DMS153 (cell line): ENCODE results near the gene MALT1.

Experiments used
- DNase-seq: peaks from one replicate; lab custom pipeline; 2025; lab: John Stamatoyannopoulos, UW

MALT1 gene

DNA sequence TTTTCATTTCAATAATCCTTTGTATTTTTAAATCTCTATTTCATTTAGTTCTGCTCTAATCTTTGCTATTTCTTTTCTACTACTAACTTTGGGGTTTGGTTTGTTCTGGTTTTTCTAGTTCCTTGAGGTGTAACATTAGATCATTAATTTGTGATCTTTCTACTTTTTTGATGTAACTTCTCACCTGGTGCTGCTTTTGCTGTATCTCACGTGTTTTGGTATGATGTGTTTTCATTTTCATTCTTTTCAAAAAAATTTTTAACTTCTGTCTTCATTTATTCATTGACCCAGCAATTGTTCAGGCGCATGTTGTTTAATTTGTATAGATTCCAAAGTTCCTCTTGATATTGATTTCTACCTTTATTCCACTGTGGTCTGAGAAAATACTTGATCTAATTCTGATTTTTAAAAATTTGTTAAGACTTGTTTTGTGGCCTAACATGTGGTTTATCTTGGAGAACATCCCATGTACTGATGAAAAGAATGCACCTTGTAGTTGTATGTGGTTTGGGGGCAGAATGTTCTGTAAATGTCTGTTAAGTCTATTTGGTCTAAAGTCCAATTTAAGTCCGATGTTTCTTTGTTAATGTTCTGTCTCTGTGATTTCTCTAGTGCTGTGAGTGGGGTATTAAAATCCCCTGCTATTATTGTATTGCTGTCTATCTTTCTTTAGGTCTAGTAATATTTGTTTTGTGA lies 17.3 kb upstream of the MALT1 start:
- DNase-seq, result no peak

DNA sequence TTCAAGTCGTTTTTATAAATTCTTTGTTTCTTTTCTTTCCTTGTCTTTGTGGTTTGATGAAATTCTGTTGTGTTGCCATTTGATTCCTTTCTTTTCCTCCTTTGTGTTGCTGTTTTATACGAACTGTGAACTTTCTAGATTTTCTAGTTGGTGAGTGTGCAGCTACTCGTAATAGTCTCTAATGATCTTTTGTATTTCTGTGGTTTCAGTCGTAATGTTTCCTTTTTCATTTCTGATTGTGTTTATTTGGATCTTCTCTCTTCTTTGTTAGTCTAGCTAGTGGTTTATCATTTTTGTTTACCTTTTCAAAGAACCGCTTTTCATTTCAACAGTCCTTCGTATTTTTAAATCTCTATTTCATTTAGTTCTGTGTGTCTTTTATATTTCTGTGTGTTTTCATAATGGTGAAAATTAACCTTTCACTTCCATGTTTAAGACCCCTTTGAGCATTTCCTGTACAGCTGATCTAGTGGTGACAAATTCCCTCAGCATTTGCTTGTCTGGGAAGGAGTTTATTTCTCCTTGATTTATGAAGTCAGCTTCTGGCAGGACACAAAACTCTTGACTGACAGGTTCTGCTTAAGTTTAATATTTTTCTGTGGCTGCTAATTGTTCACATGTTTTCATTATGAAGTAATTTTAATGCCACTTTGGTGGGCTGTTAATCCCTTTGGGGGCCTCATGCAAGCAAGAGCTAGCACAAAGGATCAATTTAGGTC lies 16.2 kb upstream of the MALT1 start:
- DNase-seq, result no peak

DNA sequence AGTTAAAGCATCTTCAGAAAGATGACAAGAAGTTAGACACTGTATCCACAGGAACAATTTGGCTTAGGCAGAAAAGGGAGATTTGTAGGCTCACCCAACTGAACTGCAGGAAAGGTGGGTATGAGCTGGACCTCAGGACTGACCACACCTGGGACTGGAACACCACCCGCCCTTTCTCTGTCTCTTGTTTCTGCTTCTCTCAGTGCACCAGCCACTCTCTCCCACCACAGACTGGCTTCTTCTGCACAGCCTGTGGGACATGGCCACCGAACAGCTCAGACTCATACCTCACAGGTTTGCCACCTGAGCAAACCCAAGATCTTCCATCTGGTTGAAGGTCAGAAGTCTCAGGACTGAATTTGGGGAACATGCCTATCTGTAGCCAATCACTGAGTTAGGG lies 14.2 kb upstream of the MALT1 start:
- DNase-seq, result no peak

DNA sequence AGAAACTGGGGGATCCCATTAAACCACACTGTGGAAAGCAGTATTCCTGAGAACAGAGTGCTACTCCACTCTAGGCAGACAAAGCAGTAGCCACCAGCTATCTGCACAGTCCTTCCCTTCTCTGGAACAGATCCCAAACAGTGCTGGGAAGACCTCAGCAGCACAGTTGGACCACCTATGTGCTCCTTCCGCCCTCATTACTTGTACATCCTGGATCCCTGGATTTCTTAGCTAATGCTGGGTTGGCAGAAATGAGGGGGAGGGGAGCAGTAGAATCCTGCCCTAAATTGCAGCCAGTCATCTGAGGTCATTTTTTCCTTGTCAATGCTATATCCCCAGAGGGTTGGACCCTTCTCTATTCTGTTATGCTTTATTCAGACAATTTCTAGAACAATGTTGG lies 13.8 kb upstream of the MALT1 start:
- no peak for DNase-seq

DNA sequence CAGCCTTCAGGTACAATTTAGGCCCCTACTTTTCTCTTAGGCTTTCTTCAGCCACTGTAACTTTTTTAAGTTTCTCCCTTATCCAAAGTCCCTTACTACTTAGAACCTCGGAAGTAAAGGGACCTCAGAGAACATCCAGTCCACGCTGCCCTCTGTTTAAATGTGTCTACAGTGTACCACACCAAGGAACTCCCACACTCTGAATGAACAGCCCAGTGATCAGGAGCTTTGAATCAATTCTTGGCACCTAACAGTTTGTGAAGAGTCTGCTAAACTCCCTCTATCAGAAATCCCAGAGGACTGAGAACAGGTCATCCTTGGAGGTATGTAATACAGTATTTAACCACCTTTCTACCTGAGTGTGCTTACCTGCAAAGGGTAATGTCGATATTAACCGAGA lies 11.6 kb upstream of the MALT1 start:
- no peak for DNase-seq

DNA sequence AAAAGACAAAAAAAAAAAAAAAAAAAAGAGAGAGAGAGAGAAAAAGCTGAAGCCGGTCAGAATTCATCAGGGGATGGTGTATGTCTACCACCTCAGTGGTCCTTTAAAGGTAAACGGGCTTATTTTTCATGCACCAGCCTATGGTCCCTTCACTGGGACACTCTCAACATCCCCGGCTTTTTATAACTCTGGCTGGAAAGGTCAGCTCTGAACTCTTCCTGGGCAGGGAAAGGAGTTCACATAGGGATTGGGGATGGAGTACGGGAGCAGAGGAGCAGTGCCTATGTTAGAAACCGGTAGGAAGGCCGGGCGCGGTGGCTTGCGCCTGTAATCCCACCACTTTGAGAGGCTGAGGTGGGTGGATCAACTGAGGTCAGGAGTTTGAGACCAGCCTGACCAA lies 10.3 kb upstream of the MALT1 start:
- DNase-seq, result no peak

DNA sequence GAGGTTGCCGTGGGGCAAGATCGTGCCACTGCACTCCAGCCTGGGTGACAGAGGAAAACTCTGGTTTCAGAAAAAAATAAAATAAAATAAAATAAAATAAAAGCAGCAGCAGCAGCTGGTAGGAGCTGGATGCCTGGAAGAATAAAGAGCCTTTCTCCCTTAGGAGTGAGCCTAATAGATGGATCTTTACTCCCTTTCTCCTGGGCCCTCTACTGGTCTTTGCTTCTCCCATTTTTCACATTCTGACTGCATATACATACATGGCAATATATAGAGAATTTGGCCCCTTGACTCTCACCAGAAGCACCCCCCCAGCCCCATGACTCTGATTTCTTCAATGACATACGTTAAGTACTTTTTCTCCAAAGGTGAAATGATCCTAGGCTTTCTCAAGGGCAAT lies 9.8 kb upstream of the MALT1 start:
- DNase-seq, result no peak

DNA sequence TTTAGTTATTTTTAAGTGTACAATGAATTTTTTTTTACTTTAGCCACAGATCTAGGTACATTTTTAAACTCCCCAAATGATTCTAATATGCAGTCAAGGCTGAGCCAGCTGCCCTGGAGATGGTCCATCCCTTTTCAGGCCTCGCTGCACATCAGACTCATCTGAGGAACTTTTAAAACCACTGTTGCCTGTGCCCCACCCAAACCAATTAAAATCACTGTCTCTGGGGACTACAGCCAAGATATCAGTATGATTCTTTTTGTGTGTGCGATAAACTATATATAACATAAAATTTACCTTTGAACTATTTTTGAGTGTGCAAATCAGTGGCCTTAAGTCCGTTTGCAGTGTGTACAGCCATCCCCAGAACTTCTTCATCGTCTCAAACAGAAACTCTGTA lies 9.1 kb upstream of the MALT1 start:
- DNase-seq, result no peak

DNA sequence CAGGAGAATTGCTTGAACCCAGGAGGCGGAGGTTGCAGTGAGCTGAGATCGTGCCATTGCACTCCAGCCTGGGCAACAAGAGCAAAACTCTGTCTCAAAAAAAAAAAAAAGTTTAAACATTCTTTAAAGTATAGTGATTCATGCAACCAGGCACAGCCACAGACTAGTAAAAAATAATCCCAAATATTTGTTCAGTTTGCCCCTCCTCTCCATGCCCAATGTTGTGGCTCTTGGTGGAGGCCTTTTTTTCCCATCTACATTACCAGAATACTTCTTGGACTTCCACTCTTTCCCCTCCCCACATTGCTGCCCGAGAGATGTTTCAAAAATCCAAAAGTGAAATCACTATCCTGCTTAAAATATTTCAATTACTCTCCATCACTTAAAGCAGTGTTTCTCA lies 5.1 kb upstream of the MALT1 start:
- no peak for DNase-seq

DNA sequence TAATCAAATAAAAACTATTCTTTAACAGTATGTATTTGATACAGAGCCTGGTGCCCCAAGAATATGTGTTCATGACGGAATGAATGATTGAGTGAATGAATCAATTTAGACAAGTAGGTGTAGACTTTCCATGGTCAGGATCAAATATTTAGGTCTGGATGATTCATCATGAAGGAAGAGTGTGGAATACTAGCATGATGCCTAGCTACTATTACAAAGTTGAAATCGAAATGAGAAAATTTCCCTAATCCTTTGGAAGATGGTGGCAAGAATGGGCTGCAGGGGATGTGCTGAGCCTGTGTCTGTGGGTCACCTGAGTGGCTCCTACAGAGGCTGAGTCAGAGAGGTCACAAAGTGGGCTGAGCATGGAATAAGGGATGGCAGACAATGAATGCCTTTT lies 3.1 kb upstream of the MALT1 start:
- no peak for DNase-seq

DNA sequence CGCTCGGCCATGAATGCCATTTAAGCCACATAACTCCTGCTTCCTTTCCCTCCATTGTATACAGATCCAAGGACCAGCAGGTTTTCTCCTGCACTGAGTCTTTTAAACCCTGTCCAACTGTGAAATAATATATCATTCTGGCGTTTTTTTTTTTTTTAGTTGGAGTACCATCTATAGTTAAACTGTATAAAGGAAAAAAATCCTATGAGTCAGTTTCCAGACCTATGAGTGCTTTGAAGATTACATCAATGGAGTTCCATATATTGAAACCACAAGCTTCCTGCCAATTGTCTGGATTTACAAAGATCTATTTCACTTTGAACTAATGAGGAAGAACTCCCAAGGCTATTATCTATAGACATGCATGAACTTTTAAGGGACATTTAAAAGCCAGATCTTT lies 2.4 kb upstream of the MALT1 start:
- peak; percentile 20 for DNase-seq

DNA sequence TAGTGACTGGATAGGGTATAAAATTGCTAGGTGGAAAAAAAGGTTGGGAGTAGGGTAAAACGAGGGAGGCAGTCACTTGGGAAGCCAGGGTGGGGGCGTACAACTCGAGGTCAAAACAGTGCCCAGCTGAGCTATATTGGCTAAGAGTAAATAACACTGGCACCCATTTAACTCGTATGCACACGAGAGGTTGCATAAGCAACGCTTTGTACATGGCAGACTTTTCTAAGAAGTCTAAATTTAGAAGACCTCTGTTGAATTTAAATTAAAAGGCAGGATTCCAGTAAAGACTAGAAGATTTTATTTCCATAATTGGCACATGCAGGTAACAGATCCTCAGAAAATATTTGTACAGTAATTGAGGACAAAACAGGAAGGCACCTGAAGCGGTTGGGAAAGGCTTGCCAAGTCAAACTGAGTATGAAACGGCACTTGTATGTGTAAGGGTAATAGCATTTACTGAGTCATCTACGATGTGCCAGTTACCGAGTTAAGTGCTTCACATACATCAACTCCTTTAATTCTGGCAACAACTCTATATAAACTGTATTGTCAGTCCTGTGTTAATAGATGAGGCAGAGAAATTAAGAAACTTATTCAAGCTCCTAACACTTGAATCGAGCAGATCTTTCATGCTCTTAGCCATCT lies 1.4 kb upstream of the MALT1 start:
- DNase-seq, result peak; percentile 93

DNA sequence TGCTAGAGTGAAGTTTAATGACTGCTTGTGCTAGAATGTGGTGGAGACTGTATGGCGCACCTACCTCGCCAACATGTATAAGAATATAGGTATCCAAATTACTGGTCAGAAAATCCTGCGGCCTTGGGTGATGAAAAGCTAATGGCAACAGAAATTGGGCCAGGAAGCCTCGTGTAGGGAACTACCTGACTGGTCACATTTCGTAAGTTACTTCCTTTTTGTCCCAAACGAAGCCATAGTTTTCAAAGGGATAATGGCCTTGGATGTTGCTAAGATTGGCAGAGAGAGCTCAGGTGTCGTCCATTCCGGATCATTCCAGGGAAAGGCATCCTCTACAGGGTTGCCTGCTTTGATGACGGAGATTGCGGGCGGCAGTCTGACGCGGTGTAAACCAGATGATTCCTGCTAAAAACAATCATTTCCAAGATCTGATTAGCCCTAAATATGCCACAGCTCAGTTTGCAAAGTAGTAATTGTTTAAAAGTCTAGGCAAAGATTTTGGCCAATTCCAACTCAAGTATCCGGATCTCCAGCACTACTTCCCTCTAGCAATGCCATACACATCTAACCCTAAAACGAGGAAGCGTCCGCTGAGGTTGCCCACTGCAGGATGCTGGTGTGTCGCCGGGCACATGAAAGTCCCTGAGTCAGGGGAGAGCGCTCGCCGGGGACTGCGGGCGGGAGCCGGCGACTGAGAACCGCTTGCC lies 708 bp upstream of the MALT1 start:
- DNase-seq, result peak; percentile 4

DNA sequence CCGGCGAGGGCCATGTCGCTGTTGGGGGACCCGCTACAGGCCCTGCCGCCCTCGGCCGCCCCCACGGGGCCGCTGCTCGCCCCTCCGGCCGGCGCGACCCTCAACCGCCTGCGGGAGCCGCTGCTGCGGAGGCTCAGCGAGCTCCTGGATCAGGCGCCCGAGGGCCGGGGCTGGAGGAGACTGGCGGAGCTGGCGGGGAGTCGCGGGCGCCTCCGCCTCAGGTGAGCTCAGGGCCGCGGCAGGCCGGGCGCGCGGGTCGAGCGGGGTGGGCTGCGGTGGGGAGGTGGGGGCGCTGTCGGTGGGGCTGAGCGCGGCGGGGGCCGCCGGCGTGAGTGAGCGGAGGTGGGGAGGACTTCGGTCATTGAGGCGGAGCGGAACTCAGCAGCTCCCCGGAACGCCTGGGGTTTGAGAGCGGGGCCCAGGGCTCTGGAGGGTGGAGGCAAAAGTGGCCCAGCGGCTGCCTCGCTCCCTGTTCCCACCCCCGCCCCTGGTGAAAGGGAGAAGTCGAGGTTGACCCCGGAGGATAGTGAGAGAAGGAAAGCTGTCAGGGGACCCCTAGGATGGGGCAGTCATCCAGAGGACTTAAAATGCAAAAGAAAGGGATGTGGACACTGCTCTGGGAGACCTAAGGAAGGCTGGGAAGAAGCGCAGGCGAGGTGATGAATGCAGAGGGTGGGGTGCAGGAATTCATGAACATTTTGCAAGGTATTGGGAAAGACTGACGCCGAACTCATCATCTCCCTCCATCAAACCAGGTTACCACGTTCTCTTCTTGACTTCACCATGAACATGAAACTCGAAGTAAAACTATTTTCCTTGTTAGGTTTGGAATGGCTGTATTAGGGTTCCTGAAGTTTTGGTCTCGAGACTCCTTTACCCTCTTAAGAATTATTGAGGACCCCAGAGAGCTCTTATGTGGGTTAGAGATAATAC lies 633 bp downstream of the MALT1 start:
- peak; percentile 4 for DNase-seq

DNA sequence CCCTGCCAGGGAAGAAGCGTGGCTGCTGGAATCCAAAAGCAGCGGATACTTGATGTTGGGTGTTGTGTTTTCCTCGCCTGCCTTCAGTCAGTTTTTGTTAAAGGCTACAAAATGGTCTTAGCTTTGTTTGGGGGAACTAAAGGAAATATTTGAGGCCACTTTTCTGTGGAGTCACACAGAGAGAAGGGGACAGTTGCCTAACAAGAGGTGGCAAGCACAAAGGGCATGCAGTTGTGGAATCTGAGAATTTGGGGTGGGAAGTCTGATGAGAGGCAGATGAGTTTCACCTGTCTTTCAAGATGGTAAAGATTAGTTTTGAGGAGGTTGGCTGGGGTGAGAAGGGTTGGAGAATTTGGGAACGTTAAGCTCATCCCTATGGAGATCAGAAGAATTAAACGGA lies 2.9 kb downstream of the MALT1 start:
- no peak for DNase-seq

DNA sequence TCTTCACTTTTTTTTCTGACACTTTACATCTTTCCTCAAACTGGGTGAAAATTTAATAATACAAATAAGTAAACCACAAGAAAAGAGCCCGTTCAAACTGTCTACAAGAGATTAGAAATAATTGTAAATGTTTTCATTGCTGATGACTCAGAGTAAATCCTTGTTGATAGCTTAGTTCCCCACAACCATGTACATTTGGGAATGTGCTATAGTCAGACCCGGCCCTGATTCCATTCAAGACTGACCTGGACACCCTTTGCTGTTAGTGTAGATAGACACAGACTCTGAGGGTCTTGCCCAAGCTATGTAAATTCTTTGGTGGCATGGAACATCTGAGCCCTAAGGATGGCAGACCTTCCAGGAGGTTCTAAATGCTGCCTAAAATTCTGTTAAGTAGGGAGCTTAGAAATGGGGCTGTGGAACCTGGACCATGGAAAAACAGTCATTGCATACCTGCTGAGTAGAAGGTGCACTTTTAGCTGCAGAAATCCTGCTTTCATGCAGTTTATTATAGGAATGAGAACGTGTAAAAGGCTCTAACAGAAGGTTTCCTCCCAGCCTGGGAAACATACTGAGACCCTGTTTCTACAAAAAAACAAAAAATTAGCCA lies 3.7 kb downstream of the MALT1 start:
- no peak for DNase-seq

DNA sequence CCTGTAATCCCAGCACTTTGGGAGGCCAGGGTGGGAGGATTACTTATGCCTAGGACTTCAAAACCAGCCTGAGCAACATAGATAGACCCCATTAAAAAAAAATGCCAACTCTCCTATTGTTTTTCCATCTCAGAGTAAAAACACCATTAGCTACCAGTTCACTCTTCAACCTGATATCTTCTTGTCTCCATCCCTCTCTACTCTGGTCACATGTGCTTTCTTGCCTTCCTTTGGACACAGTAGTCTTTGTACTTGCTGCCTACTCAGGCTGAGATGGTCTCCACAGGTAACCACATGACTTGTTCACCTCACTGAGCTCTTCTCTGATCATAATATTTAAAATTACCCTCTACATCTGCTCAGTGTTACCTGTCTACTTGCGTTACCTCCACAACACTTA lies 5.0 kb downstream of the MALT1 start:
- no peak for DNase-seq

DNA sequence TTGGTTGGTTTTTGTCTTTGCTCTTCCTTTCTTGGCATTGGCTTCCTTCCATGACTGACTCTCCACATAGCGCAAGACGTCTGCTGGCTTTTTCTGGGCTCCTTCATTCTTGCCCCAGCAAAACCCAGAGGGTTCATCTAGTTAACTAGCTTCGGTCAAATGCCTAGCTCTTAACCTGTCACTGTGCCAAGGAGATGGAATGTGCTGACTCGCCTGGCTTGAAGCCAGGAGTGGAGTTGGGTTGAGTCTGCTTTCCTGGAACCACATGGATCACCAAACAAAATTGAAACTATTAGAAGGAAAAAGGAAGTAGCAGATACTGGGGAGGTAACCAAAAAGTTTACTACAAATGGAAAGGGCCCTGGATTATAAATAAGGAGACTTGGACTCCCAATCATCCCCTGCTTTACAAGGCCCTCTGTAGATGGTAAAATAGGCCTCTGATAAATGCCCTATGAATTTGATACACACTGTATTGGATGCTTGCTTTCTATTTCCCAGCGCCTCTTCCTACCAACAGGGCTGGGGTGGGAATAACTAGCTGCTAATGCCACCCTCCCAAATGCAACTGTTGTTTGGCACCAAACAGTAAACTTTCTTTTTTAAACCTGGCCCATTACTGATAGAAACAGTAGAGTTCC lies 11.3 kb downstream of the MALT1 start:
- DNase-seq, result no peak

DNA sequence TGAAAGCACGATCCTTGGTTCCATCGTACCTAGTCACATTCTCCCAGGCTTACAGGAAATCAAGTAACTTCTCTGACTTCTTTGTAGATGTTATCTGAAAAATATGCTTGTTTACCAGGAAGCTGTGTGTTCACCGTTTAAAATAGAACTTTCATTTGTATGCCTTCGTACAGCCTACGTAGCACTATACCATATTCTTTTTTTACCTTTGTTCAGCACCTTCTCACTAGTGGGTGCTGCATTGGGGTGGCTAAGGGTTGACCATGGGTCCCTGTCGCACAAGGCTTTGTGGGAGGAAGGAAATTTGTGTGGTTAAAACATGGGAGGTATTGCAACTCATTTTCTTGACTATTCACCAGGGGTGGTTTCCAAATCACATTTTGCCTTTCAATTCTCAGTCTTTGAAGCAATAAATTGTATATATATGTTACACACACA lies 16.6 kb downstream of the MALT1 start:
- no peak for DNase-seq

DNA sequence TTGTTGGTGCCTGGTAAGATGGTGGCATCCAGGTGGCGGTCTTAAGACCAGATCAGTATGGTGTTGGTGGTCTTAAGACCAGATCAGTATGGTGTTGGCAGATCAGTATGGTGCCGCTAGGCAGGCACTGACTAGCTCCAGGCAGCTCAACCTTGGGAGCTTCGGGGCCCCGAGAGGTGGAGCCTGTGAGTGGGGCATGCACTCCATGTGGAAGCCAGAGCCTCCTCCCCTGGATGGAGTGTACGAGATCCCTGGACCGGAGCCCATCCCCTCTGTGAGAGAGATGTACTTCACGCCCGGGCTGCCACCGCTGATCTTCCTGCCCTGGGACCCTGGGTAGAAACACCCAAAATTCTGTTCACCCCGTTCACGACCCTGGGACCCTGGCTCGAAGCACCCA lies 19.0 kb downstream of the MALT1 start:
- no peak for DNase-seq

DNA sequence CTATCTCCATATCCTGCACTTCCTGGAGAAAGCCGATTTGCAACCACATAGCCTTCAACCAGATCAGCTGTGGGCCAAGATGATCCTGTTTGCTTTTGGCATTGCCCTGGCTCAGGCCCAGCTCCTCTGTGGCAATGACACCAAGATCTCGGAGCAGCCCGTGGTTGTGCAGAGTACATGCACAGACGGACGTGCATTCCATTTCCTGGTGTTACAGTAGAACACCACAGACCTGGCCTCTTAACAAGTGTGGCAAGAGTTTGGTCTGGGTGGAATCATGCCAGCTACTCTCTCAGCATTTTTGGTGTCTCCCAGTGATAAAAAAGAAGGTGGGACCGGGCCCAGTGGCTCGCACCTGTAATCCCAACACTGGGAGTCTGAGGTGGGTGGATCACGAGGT lies 20.0 kb downstream of the MALT1 start:
- no peak for DNase-seq
